ENCODE measurements around the gene RAB4A.

Gene RAB4A

GRCh38 chr1:229240532-229240931 lies 30.4 kb upstream of the RAB4A start:
- no peak for DNase-seq (ENCODE audit: extremely low spot score)
- CTCF ChIA-PET, result no interaction called here
- POLR2A ChIA-PET, result no interaction called here
- no peak for TF ChIP-seq CTCF (IDR thresholded peaks at IDR 0.05; ENCODE audit: control extremely low read depth, extremely low read depth, low read depth, missing control alignments)

GRCh38 chr1:229241390-229241789 lies 29.5 kb upstream of the RAB4A start:
- CTCF ChIA-PET, result no interaction called here
- no peak for TF ChIP-seq CTCF (IDR thresholded peaks at IDR 0.05; ENCODE audit: control extremely low read depth, extremely low read depth, low read depth, missing control alignments)
- no peak for DNase-seq (ENCODE audit: extremely low spot score)
- POLR2A ChIA-PET, result no interaction called here

GRCh38 chr1:229243638-229244037 lies 27.3 kb upstream of the RAB4A start:
- no peak for TF ChIP-seq CTCF (IDR thresholded peaks at IDR 0.05; ENCODE audit: control extremely low read depth, extremely low read depth, low read depth, missing control alignments)
- DNase-seq (ENCODE audit: extremely low spot score), result no peak
- POLR2A ChIA-PET, result no interaction called here
- CTCF ChIA-PET, result interaction anchor here (2.1 to 2.2 kb wide), 2 partner anchors 13 to 17 kb away, joined by 4 to 7 read pairs; no protein-coding TSS in a partner anchor

- CTCF ChIA-PET, result interaction anchor here (2.1 to 2.2 kb wide), 2 partner anchors 12 to 17 kb away, joined by 4 to 7 read pairs; no protein-coding TSS in a partner anchor
- no peak for TF ChIP-seq CTCF (IDR thresholded peaks at IDR 0.05; ENCODE audit: control extremely low read depth, extremely low read depth, low read depth, missing control alignments)
- POLR2A ChIA-PET, result no interaction called here
- DNase-seq (ENCODE audit: extremely low spot score), result no peak
Measured at GRCh38 chr1:229244091-229244490, 26.8 kb upstream of the RAB4A start.

GRCh38 chr1:229247871-229248270 lies 23.0 kb upstream of the RAB4A start:
- ChIA-PET CTCF (no interaction called here), POLR2A (no interaction called here)
- DNase-seq (ENCODE audit: extremely low spot score), result no peak
- no peak for TF ChIP-seq CTCF (IDR thresholded peaks at IDR 0.05; ENCODE audit: control extremely low read depth, extremely low read depth, low read depth, missing control alignments)

GRCh38 chr1:229248821-229249817 lies 21.8 kb upstream of the RAB4A start:
- ChIA-PET POLR2A (no interaction called here), CTCF (interaction anchor here (0.7 to 1.0 kb wide), 2 partner anchors 9 to 21 kb away, joined by 3 read pairs; no protein-coding TSS in a partner anchor)
- TF ChIP-seq CTCF (IDR thresholded peaks at IDR 0.05; ENCODE audit: control extremely low read depth, extremely low read depth, low read depth, missing control alignments), result no peak
- no peak for DNase-seq (ENCODE audit: extremely low spot score)

Data from GM10248 (cell line).